ENCODE measurements around the gene MCEMP1. TPM values are rescaled to one million over a fixed set of nuclear protein-coding genes. Genes with fewer than 3 reads are reported as not detected.

Gene MCEMP1
- total RNA-seq, 4 donors from 2014 or later: 0.67 to 1.2 (median 0.96) TPM; not detected in 1

- 0 to 95% methylated on average over 1 to 12 of the region's 74 CpGs for WGBS, 2 donors (ENCODE audit: low coverage in 1 of 2)
- Histone ChIP-seq H3K27me3 (peaks cover 28% of the 10 kb centered on the region), H3K4me1 (peaks cover 0 to 26% (median 8%) of the 10 kb centered on the region in 3 donors), H3K27ac (peak overlapping the region in 2 of 4 donors; percentile 85 to 92), H3K9me3 (no peaks in the 10 kb centered on the region), H3K4me3 (peak overlapping the region in 1 of 2 donors; percentile 99), H3K36me3 (peaks cover 0 to 34% of the 10 kb centered on the region in 2 donors)
- TF ChIP-seq EP300 (IDR thresholded peaks at IDR 0.05): no peak
- no peak for TF ChIP-seq POLR2A (IDR thresholded peaks at IDR 0.05)
- TF ChIP-seq POLR2AphosphoS5 (IDR thresholded peaks at IDR 0.05): no peak
- TF ChIP-seq, protein P1, sequence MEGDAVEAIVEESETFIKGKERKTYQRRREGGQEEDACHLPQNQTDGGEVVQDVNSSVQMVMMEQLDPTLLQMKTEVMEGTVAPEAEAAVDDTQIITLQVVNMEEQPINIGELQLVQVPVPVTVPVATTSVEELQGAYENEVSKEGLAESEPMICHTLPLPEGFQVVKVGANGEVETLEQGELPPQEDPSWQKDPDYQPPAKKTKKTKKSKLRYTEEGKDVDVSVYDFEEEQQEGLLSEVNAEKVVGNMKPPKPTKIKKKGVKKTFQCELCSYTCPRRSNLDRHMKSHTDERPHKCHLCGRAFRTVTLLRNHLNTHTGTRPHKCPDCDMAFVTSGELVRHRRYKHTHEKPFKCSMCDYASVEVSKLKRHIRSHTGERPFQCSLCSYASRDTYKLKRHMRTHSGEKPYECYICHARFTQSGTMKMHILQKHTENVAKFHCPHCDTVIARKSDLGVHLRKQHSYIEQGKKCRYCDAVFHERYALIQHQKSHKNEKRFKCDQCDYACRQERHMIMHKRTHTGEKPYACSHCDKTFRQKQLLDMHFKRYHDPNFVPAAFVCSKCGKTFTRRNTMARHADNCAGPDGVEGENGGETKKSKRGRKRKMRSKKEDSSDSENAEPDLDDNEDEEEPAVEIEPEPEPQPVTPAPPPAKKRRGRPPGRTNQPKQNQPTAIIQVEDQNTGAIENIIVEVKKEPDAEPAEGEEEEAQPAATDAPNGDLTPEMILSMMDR (IDR thresholded peaks at IDR 0.05): no peak
- ATAC-seq: no peak
These were observed 5.4 kb downstream of the MCEMP1 start for GRCh38 chr19:7682175-7682855.

- peaks cover 0 to 20% (median 8%) of the 10 kb centered on the region in 3 donors for H3K4me1 ChIP-seq
- no peak overlapping the region for H3K27ac ChIP-seq
- H3K9me3 ChIP-seq: no peaks in the 10 kb centered on the region
- ATAC-seq: no peak
- WGBS, 2 donors (ENCODE audit: low coverage in 1 of 2): 24 to 36% methylated on average over 4 to 11 of the region's 19 CpGs
- peaks cover 0 to 34% of the 10 kb centered on the region in 2 donors for H3K36me3 ChIP-seq
- peaks cover 20% of the 10 kb centered on the region for H3K27me3 ChIP-seq
- TF ChIP-seq POLR2A (IDR thresholded peaks at IDR 0.05) (no peak), EP300 (IDR thresholded peaks at IDR 0.05) (no peak), POLR2AphosphoS5 (IDR thresholded peaks at IDR 0.05) (no peak)
- TF ChIP-seq, protein P1 (IDR thresholded peaks at IDR 0.05): no peak
- no peak overlapping the region for H3K4me3 ChIP-seq
These were observed 8.9 kb downstream of the MCEMP1 start for GRCh38 chr19:7685546-7686445.

GRCh38 chr19:7687177-7687576 lies 10.3 kb downstream of the MCEMP1 start:
- WGBS, 2 donors (ENCODE audit: low coverage in 1 of 2): 82 to 87% methylated on average over 4 to 7 of the region's 12 CpGs
- H3K9me3 ChIP-seq: no peaks in the 10 kb centered on the region
- H3K36me3 ChIP-seq: peaks cover 0 to 33% of the 10 kb centered on the region in 2 donors
- no peak overlapping the region for H3K27ac ChIP-seq
- H3K4me1 ChIP-seq: peaks cover 0 to 8% (median under 1%) of the 10 kb centered on the region in 3 donors
- TF ChIP-seq EP300 (IDR thresholded peaks at IDR 0.05) (no peak), POLR2AphosphoS5 (IDR thresholded peaks at IDR 0.05) (no peak), POLR2A (IDR thresholded peaks at IDR 0.05) (no peak)
- TF ChIP-seq, protein P1 (IDR thresholded peaks at IDR 0.05): no peak
- no peak for ATAC-seq
- no peak overlapping the region for H3K4me3 ChIP-seq
- H3K27me3 ChIP-seq: peaks cover 30% of the 10 kb centered on the region

- ATAC-seq: no peak
- Histone ChIP-seq H3K27ac (no peak overlapping the region), H3K4me1 (no peaks in the 10 kb centered on the region), H3K36me3 (peaks cover 0 to 13% of the 10 kb centered on the region in 2 donors), H3K9me3 (no peaks in the 10 kb centered on the region), H3K4me3 (no peak overlapping the region), H3K27me3 (peaks cover 47% of the 10 kb centered on the region)
- TF ChIP-seq, protein P1 (IDR thresholded peaks at IDR 0.05): no peak
- no peak for TF ChIP-seq POLR2AphosphoS5 (IDR thresholded peaks at IDR 0.05)
- TF ChIP-seq POLR2A (IDR thresholded peaks at IDR 0.05): no peak
- no peak for TF ChIP-seq EP300 (IDR thresholded peaks at IDR 0.05)
- WGBS, 2 donors (ENCODE audit: low coverage in 1 of 2): 29 to 83% methylated on average over 1 to 3 of the region's 23 CpGs
These were observed 12.3 kb downstream of the MCEMP1 start for GRCh38 chr19:7689165-7689564.
